GM12892 (cell line): ENCODE data around the gene LRRC23.

Experiments
- POLR2A ChIP-seq: IDR thresholded peaks from 2 replicates; pipeline ENCODE4 v1.6.1; 2011; ENCODE audit warnings: low read depth, low read length, control low read depth
- POLR2AphosphoS5 ChIP-seq: IDR thresholded peaks from 2 replicates; pipeline ENCODE4 v1.6.1; 2011; ENCODE audit warnings: low read depth, low read length, control low read depth

DNA sequence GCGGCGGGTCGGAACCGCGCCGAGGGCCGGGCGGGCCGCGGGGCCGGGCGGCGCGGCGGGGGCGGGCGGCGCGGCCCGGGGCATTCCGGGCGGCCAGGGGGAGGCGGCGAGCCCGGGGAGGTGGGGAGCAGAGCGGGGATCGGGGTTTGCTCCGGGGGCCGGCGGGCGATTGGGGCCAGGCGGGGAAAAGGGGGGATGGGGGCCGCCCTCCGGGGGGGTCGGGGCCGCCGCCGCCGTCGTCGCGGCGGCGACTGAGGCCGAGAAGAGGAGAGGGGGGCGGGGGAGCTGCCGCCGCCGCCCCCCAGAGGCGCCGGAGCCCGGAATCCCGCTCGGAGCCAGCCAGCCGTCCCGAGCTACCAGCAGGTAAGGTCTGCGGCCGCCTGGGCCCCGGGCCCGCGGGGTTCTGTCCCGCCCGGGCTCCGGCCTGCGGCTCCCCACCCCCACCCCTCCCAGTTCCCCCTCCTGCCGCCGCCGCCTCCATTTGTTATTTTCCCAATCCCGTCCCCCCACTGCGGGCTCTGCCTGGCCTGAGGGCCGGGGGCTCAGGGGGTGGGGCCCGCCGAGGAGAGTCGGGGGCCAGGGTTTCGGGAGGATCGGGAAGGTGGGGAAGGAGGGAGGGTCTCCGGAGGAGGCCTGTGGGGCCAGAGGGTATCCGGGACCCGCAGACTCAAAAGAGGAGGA lies 23.5 kb downstream of the LRRC23 start:
- TF ChIP-seq POLR2A (no peak), POLR2AphosphoS5 (no peak)
